Fibroblast of lung (primary cell): ENCODE measurements around the gene CMSS1.

ENCODE experiments used
- CTCF ChIP-seq, 2 donors: IDR thresholded peaks in 1 of 2; conservative IDR thresholded peaks in 1 of 2; 1 replicate in 1 of 2; 2 replicates in 1 of 2; pipeline ENCODE4 v1.5.1; 2011 to 2012; ENCODE audit warnings: low read length in 2 of 2, control low read depth in 1 of 2, inconsistent platforms in 1 of 2, low read depth in 1 of 2, mild to moderate bottlenecking in 1 of 2
- EZH2 ChIP-seq: IDR thresholded peaks from 2 replicates; pipeline ENCODE4 v1.5.1; 2012; ENCODE audit warnings: low read length, control low read depth, mild to moderate bottlenecking; ENCODE audit errors: missing control alignments

- no peak for TF ChIP-seq CTCF (conservative IDR thresholded peaks at IDR 0.05 in 1 of 2, IDR thresholded peaks at IDR 0.05 in 1 of 2; ENCODE audit: low read depth in 1 of 2, low read length in 2 of 2)
- TF ChIP-seq EZH2 = no peak
Measured at GRCh38 chr3:99854756-99855298, 37.2 kb downstream of the CMSS1 start.
